H1 (cell line): ENCODE results near the gene RNF208. TPM values are rescaled to one million over a fixed set of nuclear protein-coding genes. Genes with fewer than 3 reads are reported as not detected.

Source experiments
- CTCF ChIA-PET: fragments of 300-600 bp; sonication (Branson Sonifier 250); formaldehyde crosslinking; loops from one replicate; lab custom pipeline; 2021; ENCODE audit not compliant: partially characterized antibody; lab: Charles Lee
- POLR2A ChIA-PET: fragments of 300-600 bp; sonication (Branson Sonifier 250); formaldehyde crosslinking; loops from one replicate; lab custom pipeline; 2021; ENCODE audit warnings: inconsistent platforms; ENCODE audit not compliant: partially characterized antibody; lab: Charles Lee
- DNase-seq, 2 experiments: peaks; one replicate each; pipeline versions ENCODE4 v3.0.0 to v3.0.0-alpha.2; 2010 to 2022; ENCODE audit warnings: low spot score in 2 of 2, low read depth in 1 of 2, mixed read lengths in 1 of 2
- FAIRE-seq: peaks from 2 replicates; lab custom pipeline; 2011; peaks lifted over from hg19 to GRCh38; lab: Jason Lieb, UNC
- H2AFZ ChIP-seq: 2 replicates; pipeline ENCODE4 v1.8.1; 2012; ENCODE audit warnings: low read length, inconsistent platforms
- H2AK5ac ChIP-seq: 2 replicates; pipeline ENCODE4 v1.6.1; 2013; ENCODE audit warnings: low read depth, low read length
- H2BK120ac ChIP-seq: replicated peaks from 2 replicates; pipeline ENCODE3; 2013; ENCODE audit warnings: low read depth, low read length, inconsistent platforms
- H2BK12ac ChIP-seq: 2 replicates; pipeline ENCODE4 v1.6.1; 2013; ENCODE audit warnings: low read depth, low read length
- H2BK15ac ChIP-seq: 2 replicates; pipeline ENCODE4 v1.6.1; 2013; ENCODE audit warnings: low read length
- H2BK20ac ChIP-seq: 2 replicates; pipeline ENCODE4 v1.6.1; 2013; ENCODE audit warnings: low read length
- H2BK5ac ChIP-seq: 2 replicates; pipeline ENCODE4 v1.6.1; 2013; ENCODE audit warnings: low read depth, low read length
- H3K14ac ChIP-seq: 2 replicates; pipeline ENCODE4 v1.6.1; 2013; ENCODE audit warnings: inconsistent platforms; ENCODE audit not compliant: insufficient read length
- H3K18ac ChIP-seq: 2 replicates; pipeline ENCODE4 v1.6.1; 2013; ENCODE audit warnings: low read length; ENCODE audit errors: extremely low read depth
- H3K23ac ChIP-seq: 2 replicates; pipeline ENCODE4 v1.6.1; 2013; ENCODE audit warnings: inconsistent platforms; ENCODE audit not compliant: insufficient read length
- H3K23me2 ChIP-seq: 2 replicates; pipeline ENCODE4 v1.6.1; 2013; ENCODE audit warnings: low read depth, low read length
- H3K27ac ChIP-seq: 2 replicates; pipeline ENCODE4 v1.6.1; 2011; ENCODE audit warnings: low read depth, low read length, inconsistent platforms
- H3K27me3 ChIP-seq, 4 experiments: replicated peaks in 1 of 4; 1 replicate in 1 of 4; 2 replicates in 3 of 4; pipeline versions ENCODE4 v1.6.1 to v1.8.1; 2011 to 2013; ENCODE audit warnings: low read length in 3 of 4, mild to moderate bottlenecking in 3 of 4, inconsistent platforms in 2 of 4, mixed read lengths in 2 of 4, moderate library complexity in 1 of 4; ENCODE audit not compliant: control insufficient read depth in 3 of 4, insufficient read depth in 3 of 4; ENCODE audit errors: extremely low read depth in 1 of 4
- H3K36me3 ChIP-seq, 4 experiments: 2 replicates each; pipeline versions ENCODE4 v1.6.1 to v1.8.1; 2011 to 2013; ENCODE audit warnings: mild to moderate bottlenecking in 4 of 4, low read length in 3 of 4, moderate library complexity in 2 of 4, control low read depth in 1 of 4, inconsistent platforms in 1 of 4; ENCODE audit not compliant: insufficient read depth in 4 of 4, control insufficient read depth in 2 of 4
- H3K4ac ChIP-seq: replicated peaks from 2 replicates; pipeline ENCODE3; 2013; ENCODE audit warnings: low read length, low read depth, mixed read lengths, inconsistent platforms; ENCODE audit not compliant: insufficient read length
- H3K4me1 ChIP-seq, 4 experiments: replicated peaks in 1 of 4; 1 replicate in 1 of 4; 2 replicates in 3 of 4; pipeline versions ENCODE4 v1.6.1 to v1.8.1; 2011 to 2013; ENCODE audit warnings: low read length in 3 of 4, inconsistent platforms in 2 of 4, mixed read lengths in 1 of 4; ENCODE audit not compliant: insufficient read depth in 4 of 4, control insufficient read depth in 3 of 4
- H3K4me2 ChIP-seq, 2 experiments: 2 replicates each; pipeline versions ENCODE4 v1.6.1 to v1.8.1; 2011 to 2013; ENCODE audit warnings: low read depth in 2 of 2, low read length in 2 of 2, control low read depth in 1 of 2, inconsistent platforms in 1 of 2, mild to moderate bottlenecking in 1 of 2; ENCODE audit not compliant: insufficient read depth in 1 of 2
- H3K4me3 ChIP-seq, 4 experiments: fragments of 200-600, 300-600 bp in 1 of 4; sonication (generic), shearing (Covaris generic), sonication (Bioruptor Twin) in 1 of 4; 2 replicates each; pipeline versions ENCODE4 v1.5.1 to v1.8.1; 2011 to 2016; ENCODE audit warnings: low read length in 4 of 4, low read depth in 3 of 4, control low read depth in 2 of 4, inconsistent platforms in 2 of 4, mild to moderate bottlenecking in 2 of 4, mixed read lengths in 1 of 4, moderate library complexity in 1 of 4; ENCODE audit not compliant: insufficient read depth in 2 of 4; ENCODE audit errors: extremely low read depth in 1 of 4
- H3K56ac ChIP-seq: replicated peaks from 2 replicates; pipeline ENCODE3; 2013; ENCODE audit warnings: low read depth, mild to moderate bottlenecking, mixed read lengths, low read length, inconsistent platforms; ENCODE audit not compliant: insufficient read length
- H3K79me1 ChIP-seq: 2 replicates; pipeline ENCODE4 v1.6.1; 2013; ENCODE audit warnings: low read depth, low read length, control low read depth
- H3K79me2 ChIP-seq, 2 experiments: 2 replicates each; pipeline versions ENCODE4 v1.6.1 to v1.8.1; 2012 to 2013; ENCODE audit warnings: low read length in 2 of 2, mild to moderate bottlenecking in 2 of 2, inconsistent platforms in 1 of 2; ENCODE audit not compliant: insufficient read depth in 2 of 2, control insufficient read depth in 1 of 2
- H3K9ac ChIP-seq, 4 experiments: replicated peaks in 1 of 4; 1 replicate in 1 of 4; 2 replicates in 3 of 4; pipeline versions ENCODE4 v1.6.1 to v1.8.1; 2011 to 2013; ENCODE audit warnings: low read depth in 3 of 4, low read length in 3 of 4, control low read depth in 2 of 4, mild to moderate bottlenecking in 2 of 4, moderate library complexity in 2 of 4, inconsistent platforms in 1 of 4; ENCODE audit errors: extremely low read depth in 1 of 4
- H3K9me3 ChIP-seq, 2 experiments: 2 replicates each; pipeline versions ENCODE4 v1.6.1 to v1.8.1; 2012 to 2013; ENCODE audit warnings: mild to moderate bottlenecking in 2 of 2, moderate library complexity in 2 of 2, control low read depth in 1 of 2, inconsistent platforms in 1 of 2, low read depth in 1 of 2, low read length in 1 of 2, mixed read lengths in 1 of 2; ENCODE audit not compliant: insufficient read depth in 2 of 2
- H4K20me1 ChIP-seq, 2 experiments: replicated peaks in 1 of 2; 2 replicates each; pipeline versions ENCODE3 to v1.8.1; 2011 to 2013; ENCODE audit warnings: inconsistent platforms in 2 of 2, low read length in 2 of 2, mild to moderate bottlenecking in 1 of 2; ENCODE audit not compliant: insufficient read depth in 2 of 2, control insufficient read depth in 1 of 2
- H4K5ac ChIP-seq: 2 replicates; pipeline ENCODE4 v1.6.1; 2013; ENCODE audit warnings: low read length, low read depth, mixed read lengths, inconsistent platforms; ENCODE audit not compliant: insufficient read length
- H4K8ac ChIP-seq: 2 replicates; pipeline ENCODE4 v1.8.0; 2013; ENCODE audit warnings: mild to moderate bottlenecking, moderate library complexity, low read length, inconsistent platforms; ENCODE audit not compliant: insufficient read depth; ENCODE audit errors: extremely low read depth
- H4K91ac ChIP-seq: replicated peaks from 2 replicates; pipeline ENCODE3; 2013; ENCODE audit warnings: low read length, mixed read lengths, inconsistent platforms; ENCODE audit not compliant: insufficient read length
- CTBP2 ChIP-seq: IDR thresholded peaks from 2 replicates; pipeline ENCODE4 v1.7.0; 2011; ENCODE audit warnings: borderline replicate concordance, mild to moderate bottlenecking, moderate library complexity, mixed read lengths, low read length; ENCODE audit not compliant: insufficient read depth, insufficient read length
- KDM4A ChIP-seq: IDR thresholded peaks from one replicate; pipeline ENCODE4 v1.7.1; 2012; ENCODE audit warnings: low read depth, mild to moderate bottlenecking, moderate library complexity, low read length, inconsistent platforms; ENCODE audit not compliant: severe bottlenecking
- KDM5A ChIP-seq: fragments of 200-600 bp; IDR thresholded peaks from 2 replicates; pipeline ENCODE4 v1.7.1; 2012; ENCODE audit warnings: mild to moderate bottlenecking, low read length, inconsistent platforms, mixed read lengths
- POU5F1 ChIP-seq: IDR thresholded peaks from 2 replicates; pipeline ENCODE4 v1.6.1; 2011; ENCODE audit warnings: low read depth, mild to moderate bottlenecking, low read length, moderate library complexity
- RNF2 ChIP-seq: fragments of 200-900, 300-1000 bp; sonication (generic); IDR thresholded peaks from 2 replicates; pipeline ENCODE4 v1.7.1; 2016; ENCODE audit warnings: borderline replicate concordance, low read depth, mild to moderate bottlenecking, antibody characterized with exemption, low read length; ENCODE audit not compliant: poor library complexity, severe bottlenecking; ENCODE audit errors: missing control alignments
- WGBS, 2 experiments: shearing (Covaris generic) in 1 of 2; methylation state at CpG; one replicate each; pipeline versions ENCODE4 v1.1.6 to v1.1.7; 2013 to 2015; ENCODE audit warnings: low lambda C conversion rate in 2 of 2, mixed read lengths in 2 of 2, inconsistent platforms in 1 of 2, low coverage in 1 of 2, missing lambda C conversion rate in 1 of 2; ENCODE audit not compliant: insufficient replicate concordance in 2 of 2, insufficient coverage in 1 of 2, insufficient read length in 1 of 2; ENCODE audit errors: extremely low coverage in 1 of 2, missing lambda C conversion rate in 1 of 2; 5-methylcytosine and 5-hydroxymethylcytosine counted together
- polyA plus RNA-seq, 7 experiments: library from polyadenylated mRNA; depleted of rRNA in 3 of 7; stranded (reverse) in 5 of 7; unstranded in 2 of 7; fragments of >200 nt in 5 of 7; fragments of 200-250 nt in 2 of 7; gene quantifications; 1 replicate in 5 of 7; 2 replicates in 1 of 7; 4 replicates in 1 of 7; pipeline versions ENCODE4 v1.2.1 to v1.2.3, GENCODE V29; 2011 to 2013; ENCODE audit warnings: missing spikeins in 2 of 7, mixed read lengths in 2 of 7
- total RNA-seq: library from RNA; stranded (reverse); fragmentation: NEBNext Ultra II Directional; extraction: Animal tissue kit (Norgen Biotek cat#: 25700); gene quantifications from 2 replicates; pipeline ENCODE4 v1.2.1, GENCODE V29; 2021
- TF ChIP-seq, protein P1 (sequence below): IDR thresholded peaks from 2 replicates; pipeline ENCODE4 v1.6.1; 2012; ENCODE audit warnings: inconsistent platforms

Gene RNF208
- total and polyA plus RNA-seq, 2 of the 8 experiments (the other 6 are each of a cell fraction or from before 2014, with no cell fraction given), result 2.7 to 7.7 TPM

DNA sequence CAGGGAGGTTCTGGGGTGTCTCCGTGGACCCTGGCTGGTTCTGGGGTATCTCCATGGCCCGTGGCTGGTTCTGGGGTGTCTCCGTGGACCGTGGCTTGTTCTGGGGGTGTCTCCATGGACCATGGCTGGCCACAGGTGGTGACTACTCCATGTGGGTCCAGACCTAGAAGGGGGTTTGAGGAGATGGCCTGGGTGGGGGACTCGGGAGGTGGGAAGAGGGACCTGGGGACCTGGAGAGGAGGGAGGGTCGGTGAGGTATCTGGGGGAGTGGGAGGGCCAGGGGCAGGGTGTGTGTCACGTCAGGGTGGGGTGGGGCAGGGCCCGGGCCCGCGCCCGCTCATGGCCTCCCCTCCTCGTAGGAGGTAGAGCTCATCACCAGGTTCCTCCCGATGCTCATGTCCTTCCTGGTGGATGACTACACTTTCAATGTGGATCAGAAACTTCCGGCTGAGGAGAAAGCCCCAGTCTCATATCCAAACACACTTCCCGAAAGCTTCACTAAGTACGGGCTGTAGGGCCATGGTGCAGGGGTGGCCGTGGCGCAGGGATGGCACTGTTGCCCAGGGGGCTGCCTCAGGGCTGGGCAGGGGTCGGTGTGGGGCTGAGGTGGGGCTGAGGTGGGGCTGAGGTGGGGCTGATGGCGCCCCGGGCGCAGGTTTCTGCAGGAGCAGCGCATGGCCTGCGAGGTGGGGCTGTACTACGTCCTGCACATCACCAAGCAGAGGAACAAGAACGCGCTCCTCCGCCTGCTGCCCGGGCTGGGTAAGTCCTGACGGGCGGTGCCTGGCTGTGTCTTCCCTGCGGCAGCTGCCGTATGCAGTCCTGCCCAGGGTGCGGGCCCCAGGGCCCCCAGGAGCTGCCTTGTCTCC lies 44.8 kb upstream of the RNF208 start:
- POLR2A ChIA-PET, result interaction anchor here (1.2 to 69.9 kb wide), 3 partner anchors 10 to 137 kb away, joined by 3 to 1462 read pairs (median 1462); partner anchors contain the start of genes CYSRT1, NDOR1, NELFB and RNF208
- no peak for TF ChIP-seq CTBP2
- TF ChIP-seq, protein P1, sequence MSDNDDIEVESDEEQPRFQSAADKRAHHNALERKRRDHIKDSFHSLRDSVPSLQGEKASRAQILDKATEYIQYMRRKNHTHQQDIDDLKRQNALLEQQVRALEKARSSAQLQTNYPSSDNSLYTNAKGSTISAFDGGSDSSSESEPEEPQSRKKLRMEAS, result no peak
- no peak for TF ChIP-seq KDM4A
- TF ChIP-seq KDM5A, result no peak
- TF ChIP-seq POU5F1, result no peak
- no peak for TF ChIP-seq RNF2
- H3K9ac ChIP-seq, result no peak overlapping the region

More for the DNA sequence above, 44.8 kb upstream of the RNF208 start:
- Histone ChIP-seq H3K4ac (no peak overlapping the region), H3K18ac (no peak overlapping the region), H3K27me3 (no peaks in the 10 kb centered on the region), H3K36me3 (peaks cover 6 to 37% (median 22%) of the 10 kb centered on the region in 4 experiments), H3K4me1 (no peaks in the 10 kb centered on the region), H2AK5ac (no peak overlapping the region), H2BK12ac (no peak overlapping the region), H4K8ac (no peak overlapping the region), H4K91ac (no peak overlapping the region), H3K14ac (no peak overlapping the region), H4K20me1 (peaks cover under 1 to 10% of the 10 kb centered on the region in 2 experiments), H3K79me2 (no peaks in the 10 kb centered on the region), H3K4me2 (no peak overlapping the region), H3K56ac (no peak overlapping the region), H3K4me3 (no peak overlapping the region), H2BK120ac (no peak overlapping the region), H3K23me2 (no peaks in the 10 kb centered on the region), H3K79me1 (no peaks in the 10 kb centered on the region), H2BK15ac (no peak overlapping the region), H2AFZ (no peak overlapping the region), H3K23ac (no peak overlapping the region), H4K5ac (no peak overlapping the region), H3K27ac (no peak overlapping the region), H2BK20ac (no peak overlapping the region), H2BK5ac (no peak overlapping the region), H3K9me3 (no peaks in the 10 kb centered on the region)
- FAIRE-seq (no peak), DNase-seq (no peak)
- CTCF ChIA-PET, result interaction anchor here (0.8 to 2.6 kb wide), 7 partner anchors 10 to 178 kb away, joined by 3 to 11 read pairs (median 4); no protein-coding TSS in a partner anchor
- 95% methylated on average over 15 of the region's 34 CpGs; no CpG with 5 or more reads in 1 of the 2 experiments for WGBS, 2 experiments
